Testis (tissue), 5 donors: ENCODE results near the gene PRKCD. TPM values are rescaled to one million over a fixed set of nuclear protein-coding genes. Genes with fewer than 3 reads are reported as not detected.

Experiments
- DNase-seq: peaks from one replicate; pipeline ENCODE4 v3.0.0-alpha.2; 2019
- H3K27ac ChIP-seq, 2 donors: fragments of 200-600 bp; sonication (generic); one replicate each; pipeline ENCODE4 v1.5.1; 2019
- H3K27me3 ChIP-seq: fragments of 200-600 bp; sonication (generic); one replicate; pipeline ENCODE4 v1.5.1; 2019
- H3K36me3 ChIP-seq: fragments of 200-600 bp; sonication (generic); one replicate; pipeline ENCODE4 v1.5.1; 2017; ENCODE audit warnings: low read depth; ENCODE audit errors: missing control alignments
- H3K4me1 ChIP-seq: fragments of 200-600 bp; sonication (generic); one replicate; pipeline ENCODE4 v1.5.1; 2019
- H3K4me3 ChIP-seq, 2 donors: fragments of 200-600 bp; sonication (generic); one replicate each; pipeline ENCODE4 v1.5.1; 2017 to 2019
- H3K9me3 ChIP-seq: fragments of 200-600 bp; sonication (generic); one replicate; pipeline ENCODE4 v1.5.1; 2017
- CTCF ChIP-seq, 3 experiments: fragments of 450-650 bp in 2 of 3; fragments of 200-600 bp in 1 of 3; sonication (generic) in 1 of 3; IDR thresholded peaks; one replicate each; pipeline ENCODE4 v1.5.1; 2016 to 2019; ENCODE audit warnings: antibody characterized with exemption in 3 of 3, mild to moderate bottlenecking in 2 of 3, moderate library complexity in 1 of 3
- POLR2A ChIP-seq: fragments of 450-650 bp; IDR thresholded peaks from one replicate; pipeline ENCODE4 v1.6.1; 2017; ENCODE audit warnings: antibody characterized with exemption, mild to moderate bottlenecking, moderate library complexity
- WGBS, 2 donors: methylation state at CpG; one replicate each; pipeline ENCODE4 v1.1.5; 2018; 5-methylcytosine and 5-hydroxymethylcytosine counted together
- intact Hi-C: fragments of 100-400 bp; cut with DNase I; formaldehyde crosslinking; loops from one replicate; pipeline ENCODE4 v1.15.1; 2023; ENCODE audit warnings: low total_unique reads
- long read RNA-seq, 2 donors: transcript quantifications; one replicate each; lab custom pipeline, GENCODE V29; 2026
- polyA plus RNA-seq: library from polyadenylated mRNA; stranded (reverse); fragments of 350-450 nt; fragmentation: Illumina TruSeq; extraction: RNeasy Lipid Tissue Mini Kit (QIAGEN cat#74804); gene quantifications from one replicate; pipeline ENCODE4 v1.2.3, GENCODE V29; 2014; ENCODE audit warnings: low read depth, low replicate concordance; ENCODE audit not compliant: insufficient read depth
- total RNA-seq, 2 donors: library from RNA; depleted of rRNA; stranded (reverse); fragments of >200 nt; gene quantifications; one replicate each; pipeline ENCODE4 v1.2.3, GENCODE V29; 2016

The PRKCD gene
- 10 to 100 TPM; 36.3 to 44.5 TPM for total RNA-seq
- polyA plus RNA-seq = 42.3 TPM
- long read RNA-seq, donor 1, partial matches to known transcripts = 7 of 10 reads
- long read RNA-seq, donor 1, other reads (novel, unspliced or antisense) = 0 of 10 reads
- long read RNA-seq, donor 2, partial matches to known transcripts = 0 of 6 reads
- long read RNA-seq, donor 2, other reads (novel, unspliced or antisense) = 0 of 6 reads

DNA sequence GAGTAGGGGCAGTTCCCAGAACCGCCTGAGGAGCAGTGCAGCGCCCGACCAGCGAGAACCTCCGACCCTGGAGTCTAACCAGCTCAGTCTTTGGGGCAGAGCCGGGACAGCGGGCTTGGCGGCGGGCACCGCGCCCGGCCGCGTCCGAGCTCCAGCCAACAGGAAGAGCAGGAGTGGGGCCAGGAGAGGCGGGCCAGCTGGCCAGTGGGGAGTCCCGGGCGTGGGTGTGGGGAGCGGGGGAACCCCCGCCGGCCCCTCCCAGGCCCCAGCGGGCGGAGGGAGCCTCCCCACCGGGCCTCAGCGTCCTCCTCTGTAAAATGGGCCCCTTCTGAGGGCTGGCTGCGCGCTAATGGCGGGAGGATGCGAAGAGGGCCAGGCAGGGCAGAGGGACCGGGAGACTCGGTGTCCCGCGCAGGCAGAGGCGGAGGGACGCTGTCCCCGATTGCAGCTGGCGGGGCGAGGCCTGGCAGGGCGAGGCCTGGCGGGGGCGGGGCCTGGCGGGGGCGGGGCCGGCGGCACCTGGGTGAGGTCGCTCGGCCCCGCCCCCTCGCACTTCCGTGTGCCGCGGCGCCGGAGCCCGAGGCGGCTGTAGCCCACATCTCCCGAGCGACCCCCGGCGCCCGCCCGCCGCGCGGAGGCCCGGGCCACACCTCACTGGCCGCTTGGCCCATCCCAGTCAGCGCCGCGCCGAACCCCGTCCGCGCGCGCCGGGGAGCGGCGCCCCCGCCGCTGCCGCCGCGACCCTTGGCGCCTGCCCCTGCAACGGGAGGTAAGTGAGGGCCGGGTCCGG is at the start of gene PRKCD:
TSS of gene PRKCD (plus strand) at position 550 of the 790 bp plus-strand sequence. CDS start 17,214 bp downstream, outside the sequence.
- Histone ChIP-seq H3K36me3 (no peaks in the 10 kb centered on the region), H3K9me3 (no peaks in the 10 kb centered on the region), H3K27ac (peak within 1 kb of the TSS; percentile 79 to 89), H3K4me3 (peak within 1 kb of the TSS; percentile 91 to 92), H3K4me1 (peaks cover 23% of the 10 kb centered on the region), H3K27me3 (no peaks in the 10 kb centered on the region)
- intact Hi-C loops = no loop called here
- peak; percentile 87 for DNase-seq
- 0 to 1% methylated on average over 19 to 47 of the region's 88 CpGs for WGBS, 2 donors
- TF ChIP-seq POLR2A (no peak), CTCF (IDR thresholded peaks at IDR 0.05) (peak; percentile 1 to 19 (median 18))

DNA sequence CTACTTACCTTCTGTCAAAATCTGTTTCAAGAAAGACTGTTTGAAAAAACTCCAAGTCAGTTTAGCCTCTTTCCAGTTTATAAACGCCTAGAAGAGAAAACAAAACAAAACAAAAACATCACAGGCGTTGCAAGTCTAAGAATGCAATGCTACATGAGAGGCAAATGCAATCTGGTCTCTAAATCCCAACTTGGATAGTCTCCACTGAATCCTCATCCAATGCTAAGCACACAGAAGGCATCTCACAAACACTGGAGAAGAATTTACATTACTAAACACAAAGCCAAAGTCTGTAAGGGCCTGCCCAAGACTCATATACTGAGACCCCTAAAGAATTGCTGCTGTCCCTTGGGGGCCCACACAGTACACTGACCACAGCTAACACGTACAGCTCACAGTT is 49.2 kb upstream of the PRKCD start:
- Histone ChIP-seq H3K9me3 (no peaks in the 10 kb centered on the region), H3K27ac (no peak overlapping the region), H3K4me3 (no peak overlapping the region), H3K4me1 (peaks cover 33% of the 10 kb centered on the region), H3K27me3 (no peaks in the 10 kb centered on the region), H3K36me3 (no peaks in the 10 kb centered on the region)
- 52 to 66% methylated on average over 3 of the region's 3 CpGs for WGBS, 2 donors
- intact Hi-C loops = loop anchor here (5.0 kb wide), 1 partner anchor 85 kb away; no protein-coding TSS in a partner anchor
- TF ChIP-seq CTCF (IDR thresholded peaks at IDR 0.05) (no peak), POLR2A (no peak)
- DNase-seq = no peak

DNA sequence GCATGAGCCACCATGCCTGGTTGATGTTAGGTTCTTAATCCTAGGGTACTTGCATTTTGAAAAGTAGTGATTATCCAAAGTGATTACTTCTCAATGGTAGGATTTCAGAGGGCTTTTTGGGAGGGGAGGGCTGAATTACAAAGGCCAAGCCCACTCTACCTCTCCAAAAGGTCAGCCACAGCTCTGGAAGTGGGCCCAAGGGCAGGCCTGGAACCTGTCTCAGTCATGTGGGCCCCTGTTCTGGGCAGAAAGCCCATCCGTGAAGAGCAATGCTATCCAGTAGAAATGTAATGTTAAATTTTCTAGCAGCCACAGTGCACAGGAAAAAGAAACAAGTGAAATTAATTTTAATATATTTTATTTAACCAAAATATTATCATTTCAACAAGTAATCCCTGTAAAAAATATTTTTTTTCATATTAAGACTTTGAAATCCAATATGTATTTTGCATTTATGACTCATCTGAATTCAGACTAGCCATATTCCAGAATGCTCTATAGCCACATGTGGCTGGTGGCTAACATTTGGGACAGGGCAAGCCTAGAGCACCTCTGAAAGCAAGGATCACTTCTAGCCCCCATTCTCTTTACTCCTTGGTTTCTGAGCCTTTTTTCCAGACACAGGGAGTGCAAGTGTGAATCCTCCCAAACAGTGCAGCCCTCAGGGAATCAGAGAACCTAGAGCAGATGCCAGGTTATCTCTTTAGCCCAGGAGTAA is 47.6 kb upstream of the PRKCD start:
- no peaks in the 10 kb centered on the region for H3K9me3 ChIP-seq
- peaks cover 33% of the 10 kb centered on the region for H3K4me1 ChIP-seq
- 24 to 46% methylated on average over 1 of the region's 1 CpG for WGBS, 2 donors
- intact Hi-C loops = loop anchor here (5.0 kb wide), 1 partner anchor 84 kb away; no protein-coding TSS in a partner anchor
- DNase-seq = peak; percentile 71
- peak overlapping the region in 1 of 2 donors; percentile 27 for H3K27ac ChIP-seq
- no peaks in the 10 kb centered on the region for H3K36me3 ChIP-seq
- TF ChIP-seq CTCF (IDR thresholded peaks at IDR 0.05) (no peak), POLR2A (no peak)
- no peak overlapping the region for H3K4me3 ChIP-seq
- H3K27me3 ChIP-seq = no peaks in the 10 kb centered on the region

DNA sequence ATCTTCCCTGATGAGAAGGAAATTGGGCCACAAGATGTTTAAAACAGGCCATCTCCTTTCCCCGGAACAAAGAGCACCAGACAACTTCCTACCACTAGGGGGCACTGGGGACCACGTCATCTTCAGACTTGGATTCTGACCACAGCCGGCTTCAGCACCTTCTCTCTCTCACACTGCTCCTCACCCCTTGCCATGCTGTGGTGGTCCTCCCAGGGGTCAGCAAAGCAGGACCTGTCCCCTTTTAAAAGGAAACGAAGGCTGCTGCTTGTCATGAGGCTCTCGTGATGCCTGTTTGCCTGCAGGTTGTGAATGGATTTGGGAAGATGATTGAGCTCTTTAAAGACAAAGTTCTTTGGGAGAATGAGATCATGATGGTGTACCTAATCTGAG is 47.0 kb upstream of the PRKCD start:
- Histone ChIP-seq H3K27me3 (no peaks in the 10 kb centered on the region), H3K4me1 (peaks cover 33% of the 10 kb centered on the region), H3K4me3 (no peak overlapping the region), H3K27ac (peak overlapping the region in 1 of 2 donors; percentile 27), H3K9me3 (no peaks in the 10 kb centered on the region), H3K36me3 (no peaks in the 10 kb centered on the region)
- TF ChIP-seq CTCF (IDR thresholded peaks at IDR 0.05) = peak; percentile 92 to 96 (median 92)
- no peak for TF ChIP-seq POLR2A
- intact Hi-C loops = loop anchor here (5.0 kb wide), 1 partner anchor 83 kb away; no protein-coding TSS in a partner anchor
- DNase-seq = peak; percentile 91
- WGBS, 2 donors = 18% methylated on average over 5 of the region's 5 CpGs
